GM10266 (cell line): ENCODE data around the gene FAS.
"Not testable (repeated sequence)": the region's sequence is repeated elsewhere in the genome, so short reads cannot be mapped to it uniquely, and the experiment has no call there.

Source experiments
- DNase-seq: peaks from one replicate; pipeline ENCODE4 v3.0.0; 2012; ENCODE audit errors: extremely low spot score
- CTCF ChIP-seq: IDR thresholded peaks from 2 replicates; pipeline ENCODE4 v1.5.1; 2012; ENCODE audit warnings: mild to moderate bottlenecking, low read depth; ENCODE audit not compliant: control insufficient read depth, insufficient read depth; ENCODE audit errors: missing control alignments

Gene FAS

GRCh38 chr10:89001024-89001728 lies 10.6 kb downstream of the FAS start:
- TF ChIP-seq CTCF: no peak
- no peak for DNase-seq

DNA sequence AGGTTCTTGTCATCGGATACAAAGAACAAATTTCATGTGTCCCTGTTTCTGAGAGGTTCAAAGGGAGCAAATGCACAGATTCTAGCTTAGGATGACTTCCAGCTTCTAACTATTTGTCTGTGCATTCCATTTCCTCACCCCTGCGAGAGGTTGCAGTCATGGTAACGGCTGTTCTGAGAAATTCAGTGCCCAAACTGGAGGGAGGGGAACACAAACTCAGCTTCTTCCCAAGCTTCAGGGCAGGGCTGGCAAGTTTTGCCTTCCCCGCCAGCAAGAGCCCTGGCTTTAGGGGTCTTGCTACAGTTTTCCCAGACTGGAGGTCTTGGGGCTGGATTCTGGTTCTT lies 11.1 kb downstream of the FAS start:
- no peak for TF ChIP-seq CTCF
- no peak for DNase-seq

- DNase-seq: no peak
These were observed 11.8 kb downstream of the FAS start for GRCh38 chr10:89002226-89002978.

DNA sequence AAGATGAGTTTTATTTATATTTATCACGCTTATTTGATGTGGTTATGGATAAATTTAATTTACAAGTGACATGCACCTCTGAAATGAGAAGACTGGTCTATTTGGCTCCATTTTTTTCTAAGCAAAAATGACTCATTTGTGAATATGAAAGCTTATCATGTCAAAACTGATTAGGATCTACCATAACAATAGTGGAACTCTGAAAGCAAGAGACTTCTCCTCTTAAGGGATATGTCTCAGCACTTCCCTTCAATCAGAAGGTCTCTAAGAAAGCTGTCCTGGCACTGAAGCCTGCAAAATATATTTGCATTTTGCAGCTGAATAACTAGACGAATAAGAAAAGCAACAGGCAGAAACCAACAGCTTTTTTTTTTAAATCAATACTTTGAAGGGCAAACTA lies 12.7 kb downstream of the FAS start:
- no peak for DNase-seq
- no peak for TF ChIP-seq CTCF

More at GRCh38 chr10:89002226-89002978, 11.8 kb downstream of the FAS start:
- no peak for TF ChIP-seq CTCF

- no peak for TF ChIP-seq CTCF
- DNase-seq: no peak
These were observed 16.7 kb downstream of the FAS start for GRCh38 chr10:89007129-89007893.

GRCh38 chr10:89018700-89019346 lies 28.2 kb downstream of the FAS start:
- not testable (repeated sequence) for DNase-seq

GRCh38 chr10:89019569-89020327 lies 29.1 kb downstream of the FAS start:
- DNase-seq: no peak
- TF ChIP-seq CTCF: no peak

GRCh38 chr10:89021526-89021925 lies 30.9 kb downstream of the FAS start:
- DNase-seq: not testable (repeated sequence)
